COLO668 (cell line): ENCODE data around the gene RABL2B.
A peak's percentile ranks its signal among the peaks of the same experiment; 100 is the strongest.
"Not testable (repeated sequence)": the region's sequence is repeated elsewhere in the genome, so short reads cannot be mapped to it uniquely, and the experiment has no call there.

ENCODE experiments used
- DNase-seq: peaks from one replicate; lab custom pipeline; 2025; ENCODE audit not compliant: unreplicated experiment; lab: John Stamatoyannopoulos, UW

RABL2B gene

DNA sequence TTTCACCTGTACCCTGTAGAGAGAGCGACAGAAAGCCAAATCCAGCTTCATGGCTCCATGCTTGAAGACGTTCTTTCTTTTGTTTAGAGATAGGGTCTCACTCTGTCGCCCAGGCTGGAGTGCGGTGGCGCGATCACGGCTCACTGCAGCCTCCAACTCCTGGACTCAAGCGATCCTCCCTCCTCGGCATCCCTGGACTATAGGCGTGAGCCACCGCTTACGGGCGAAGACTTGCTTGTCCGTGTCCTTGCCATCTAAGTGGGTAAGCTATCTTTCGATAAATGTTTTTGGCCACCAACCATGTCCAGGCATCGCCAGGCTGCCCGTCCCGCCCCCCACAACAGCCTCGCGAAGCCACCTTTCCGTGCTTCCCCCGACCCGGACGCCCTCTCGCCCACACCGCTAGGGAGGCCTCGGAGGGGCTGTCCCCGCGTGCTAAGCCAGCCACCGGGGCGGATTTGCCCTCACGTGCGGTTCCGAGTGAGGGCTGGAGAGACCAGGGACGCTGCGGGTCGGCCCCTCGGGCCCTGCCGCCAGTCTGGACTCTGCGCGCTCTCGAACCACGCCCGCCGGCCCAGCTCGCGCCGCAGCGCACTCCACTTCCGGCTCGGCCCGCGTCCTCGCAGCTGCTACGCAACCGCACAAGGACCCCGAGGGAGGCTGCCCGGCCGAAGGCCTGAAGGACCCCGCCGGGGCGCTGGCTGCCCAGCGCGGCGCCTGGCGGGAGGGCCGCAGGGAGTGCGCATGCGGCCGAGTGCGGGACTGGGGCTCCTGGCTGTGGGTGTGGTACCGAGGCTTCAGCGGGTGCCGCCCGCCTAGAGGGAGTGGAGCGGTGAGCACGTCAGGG lies at the start of gene RABL2B:
TSS of gene RABL2B (minus strand) at position 604 of the 847 bp plus-strand sequence. CDS start 1,342 bp downstream, outside the sequence.
- peak; percentile 85 for DNase-seq

DNA sequence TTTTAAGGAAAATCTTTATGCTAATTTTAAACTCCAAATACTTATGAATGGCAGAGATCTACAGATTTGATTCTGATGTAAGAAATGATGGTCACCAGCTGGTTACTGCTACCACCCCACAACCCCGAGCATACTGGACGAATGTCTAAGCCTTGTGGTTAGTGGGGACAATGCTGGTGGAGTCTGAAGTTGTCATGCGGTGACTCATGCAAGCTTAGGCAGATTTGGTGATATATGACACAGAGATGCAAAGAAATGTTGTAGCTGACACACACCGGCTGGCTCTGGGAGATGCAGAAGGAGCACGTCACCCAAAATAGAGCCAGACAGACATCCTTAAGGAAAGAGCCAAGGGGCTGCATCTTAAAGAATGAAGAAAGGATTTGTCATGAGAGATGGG lies 3.5 kb upstream of the RABL2B start:
- not testable (repeated sequence) for DNase-seq

DNA sequence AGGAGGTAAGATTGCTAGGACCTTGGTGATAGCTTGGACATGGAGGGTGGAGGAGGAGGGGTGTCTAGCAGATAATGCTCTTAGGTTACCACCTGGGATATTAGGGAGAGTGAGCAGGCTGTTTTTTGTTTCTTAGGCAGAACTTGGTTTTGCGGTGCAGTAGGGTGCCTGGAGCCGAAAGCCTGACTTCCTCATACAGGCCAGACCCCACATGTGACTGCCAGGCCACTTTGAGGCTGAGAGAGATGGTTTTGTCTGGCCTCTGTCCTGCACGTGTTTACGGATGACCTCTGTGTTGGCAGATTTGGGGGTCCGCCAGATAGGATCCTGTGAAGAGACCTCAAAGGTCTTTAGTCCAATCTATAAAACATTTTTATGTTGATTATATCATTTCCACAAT lies 1.9 kb upstream of the RABL2B start:
- not testable (repeated sequence) for DNase-seq

DNA sequence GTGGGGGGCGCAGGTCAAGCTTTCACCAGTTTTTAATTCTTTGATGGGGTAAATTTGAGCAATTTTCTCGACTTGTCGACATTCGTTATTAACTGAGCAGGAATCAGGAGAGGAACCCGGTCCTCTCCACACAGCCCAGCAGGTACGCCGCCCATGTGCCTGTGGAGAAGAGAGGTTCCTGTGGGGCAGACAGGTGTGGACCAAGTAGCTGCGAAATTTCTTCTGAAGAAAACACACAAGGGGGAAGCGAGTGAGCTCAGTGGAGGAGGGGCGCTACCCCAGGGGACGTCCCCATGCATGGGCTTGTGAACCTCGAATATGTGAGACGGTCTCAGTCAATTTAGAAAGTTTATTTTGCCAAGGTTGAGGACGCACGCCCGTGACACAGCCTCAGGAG lies 442 bp upstream of the RABL2B start:
- DNase-seq = not testable (repeated sequence)

DNA sequence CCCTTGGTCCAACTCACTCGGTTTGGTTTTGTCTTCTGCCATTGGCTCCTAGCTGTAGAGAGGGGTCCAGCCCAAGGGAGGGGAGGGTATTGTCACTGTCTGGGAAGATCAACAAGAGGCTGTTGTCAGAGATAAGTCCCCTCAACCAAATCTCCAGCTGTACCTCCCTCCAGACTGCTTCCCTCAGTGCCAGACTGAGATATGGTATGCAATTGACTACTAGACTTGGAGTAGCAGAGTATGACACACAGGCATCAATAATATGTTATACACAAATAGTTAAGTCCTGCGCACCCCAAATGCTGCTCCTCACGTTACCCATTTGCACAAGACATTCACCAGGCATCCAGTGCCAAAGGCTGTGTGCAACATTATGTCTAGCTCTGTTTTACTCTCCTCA lies 1.2 kb downstream of the RABL2B start:
- not testable (repeated sequence) for DNase-seq

GRCh38 chr22:50780244-50780643 lies 3.2 kb downstream of the RABL2B start:
- not testable (repeated sequence) for DNase-seq

GRCh38 chr22:50777631-50778030 lies 5.8 kb downstream of the RABL2B start:
- not testable (repeated sequence) for DNase-seq

- peak; percentile 37 for DNase-seq
These were observed 8.3 kb downstream of the RABL2B start for GRCh38 chr22:50775132-50775531.

DNA sequence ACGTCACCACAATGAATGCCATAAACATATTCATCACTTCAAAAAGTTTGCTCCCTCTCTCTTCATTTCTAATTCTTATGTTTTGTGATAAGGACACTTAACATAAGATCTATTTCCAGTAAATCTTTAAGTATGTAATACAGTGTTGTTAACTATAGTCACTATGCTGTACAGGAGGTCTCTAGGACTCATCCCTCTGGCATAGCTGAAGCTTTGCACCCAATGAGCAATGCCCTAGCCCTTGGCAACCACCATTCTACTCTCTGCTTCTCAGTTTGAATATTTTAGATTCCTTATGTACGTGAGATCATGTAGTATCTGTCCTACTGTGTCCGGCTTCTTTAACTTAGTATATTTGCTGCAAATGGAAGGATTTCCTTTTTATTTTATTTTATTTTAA lies 19.1 kb downstream of the RABL2B start:
- not testable (repeated sequence) for DNase-seq

DNA sequence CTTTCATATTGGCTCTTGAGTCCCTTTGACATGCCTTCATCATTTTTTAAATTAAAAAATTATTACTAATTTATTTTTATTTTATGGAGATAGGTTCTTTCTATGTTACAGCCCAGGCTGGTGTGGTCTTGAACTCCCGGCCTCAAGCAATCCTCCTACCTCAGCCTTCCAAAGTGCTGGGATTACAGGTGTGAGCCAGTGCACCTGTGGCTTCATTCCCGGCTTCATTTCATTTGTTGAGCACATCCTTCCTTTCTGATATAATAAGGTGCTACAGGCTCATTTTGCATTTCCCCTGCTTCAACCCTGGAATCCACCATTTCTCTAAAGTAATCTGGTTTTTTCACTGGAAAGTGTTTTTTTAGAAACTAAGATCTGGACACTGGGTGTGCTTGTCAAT lies 21.6 kb downstream of the RABL2B start:
- DNase-seq = not testable (repeated sequence)

- DNase-seq = not testable (repeated sequence)
These were observed 23.7 kb downstream of the RABL2B start for GRCh38 chr22:50759597-50760341.

GRCh38 chr22:50756949-50757491 lies 26.4 kb downstream of the RABL2B start:
- peak; percentile 46 for DNase-seq

DNA sequence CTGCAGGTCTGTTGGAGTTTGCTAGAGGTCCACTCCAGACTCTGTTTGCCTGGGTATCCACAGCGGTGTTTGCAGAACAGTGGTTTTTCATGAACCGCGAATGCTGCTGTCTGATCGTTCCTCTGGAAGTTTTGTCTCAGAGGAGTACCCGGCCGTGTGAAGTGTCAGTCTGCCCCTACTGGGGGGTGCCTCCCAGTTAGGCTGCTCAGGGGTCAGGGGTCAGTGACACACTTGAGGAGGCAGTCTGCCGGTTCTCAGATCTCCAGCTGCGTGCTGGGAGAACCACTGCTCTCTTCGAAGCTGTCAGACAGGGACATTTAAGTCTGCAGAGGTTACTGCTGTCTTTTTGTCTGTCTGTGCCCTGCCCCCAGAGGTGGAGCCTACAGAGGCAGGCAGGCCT lies 27.0 kb downstream of the RABL2B start:
- DNase-seq = not testable (repeated sequence)

DNA sequence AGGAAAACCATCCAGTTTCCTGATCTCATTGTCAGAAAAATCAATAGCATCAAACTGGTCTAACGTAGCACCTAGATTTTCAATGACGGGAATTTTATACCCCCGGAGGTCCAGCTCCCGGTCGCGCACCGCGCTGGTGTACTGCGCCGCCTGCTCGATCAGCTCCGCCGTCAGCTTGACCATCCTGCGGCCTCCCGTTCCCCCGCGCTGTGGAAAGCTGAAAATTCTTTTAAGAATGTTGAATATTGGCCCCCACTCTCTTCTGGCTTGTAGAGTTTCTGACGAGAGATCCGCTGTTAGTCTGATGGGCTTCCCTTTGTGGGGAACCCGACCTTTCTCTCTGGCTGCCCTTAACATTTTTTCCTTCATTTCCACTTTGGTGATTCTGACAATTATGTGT lies 28.2 kb downstream of the RABL2B start:
- not testable (repeated sequence) for DNase-seq

GRCh38 chr22:50749302-50750074 lies 33.9 kb downstream of the RABL2B start:
- not testable (repeated sequence) for DNase-seq

DNA sequence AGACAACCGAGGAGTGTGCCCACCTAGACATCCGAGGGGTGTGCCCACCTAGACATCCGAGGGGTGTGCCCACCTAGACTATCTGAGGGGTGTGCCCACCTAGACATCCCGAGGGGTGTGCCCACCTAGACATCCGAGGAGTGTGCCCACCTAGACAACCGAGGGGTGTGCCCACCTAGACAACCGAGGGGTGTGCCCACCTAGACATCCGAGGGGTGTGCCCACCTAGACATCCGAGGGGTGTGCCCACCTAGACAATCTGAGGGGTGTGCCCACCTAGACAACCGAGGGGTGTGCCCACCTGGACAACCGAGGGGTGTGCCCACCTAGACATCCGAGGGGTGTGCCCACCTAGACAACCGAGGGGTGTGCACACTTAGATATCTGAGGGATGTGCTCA lies 34.8 kb downstream of the RABL2B start:
- not testable (repeated sequence) for DNase-seq

DNA sequence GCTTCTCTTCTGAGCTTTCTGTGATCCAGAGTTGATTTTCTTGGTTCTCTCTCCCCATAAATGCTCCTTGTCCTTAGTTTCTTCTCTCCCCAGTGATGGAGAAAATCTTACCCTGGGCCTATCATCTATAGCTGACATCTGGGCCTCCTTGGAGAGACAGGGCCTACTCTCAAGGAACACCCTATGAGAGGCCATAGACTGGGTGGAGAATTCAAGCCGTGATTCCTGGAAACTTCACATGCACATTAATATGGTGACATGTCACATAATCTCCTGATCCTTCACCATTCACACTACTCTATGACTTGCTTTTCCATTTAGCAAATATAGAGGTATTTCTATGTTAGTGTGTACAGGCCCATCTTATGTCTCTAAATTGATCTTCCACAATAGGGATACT lies 35.9 kb downstream of the RABL2B start:
- not testable (repeated sequence) for DNase-seq

GRCh38 chr22:50744424-50744823 lies 39.0 kb downstream of the RABL2B start:
- not testable (repeated sequence) for DNase-seq

DNA sequence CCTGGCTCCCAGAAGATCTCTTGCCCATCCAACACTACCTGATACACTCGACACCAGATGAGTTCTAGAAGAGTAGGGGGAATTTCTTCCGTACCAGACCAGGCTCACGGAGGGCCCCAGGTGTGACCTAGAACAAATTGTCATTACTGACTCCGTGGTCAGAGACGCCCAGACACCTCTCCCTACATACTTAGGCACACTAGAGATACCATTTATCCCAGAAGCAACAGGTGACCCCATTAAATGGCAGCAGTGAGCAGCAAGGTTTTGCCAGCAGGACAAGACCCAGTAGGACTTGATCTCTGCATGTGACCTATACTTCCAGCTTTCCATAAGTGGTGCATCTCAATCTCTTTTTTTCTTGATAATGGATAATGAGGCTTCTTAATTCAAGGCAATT lies 42.7 kb downstream of the RABL2B start:
- not testable (repeated sequence) for DNase-seq

- DNase-seq = peak; percentile 60
These were observed 43.5 kb downstream of the RABL2B start for GRCh38 chr22:50739894-50740293.

DNA sequence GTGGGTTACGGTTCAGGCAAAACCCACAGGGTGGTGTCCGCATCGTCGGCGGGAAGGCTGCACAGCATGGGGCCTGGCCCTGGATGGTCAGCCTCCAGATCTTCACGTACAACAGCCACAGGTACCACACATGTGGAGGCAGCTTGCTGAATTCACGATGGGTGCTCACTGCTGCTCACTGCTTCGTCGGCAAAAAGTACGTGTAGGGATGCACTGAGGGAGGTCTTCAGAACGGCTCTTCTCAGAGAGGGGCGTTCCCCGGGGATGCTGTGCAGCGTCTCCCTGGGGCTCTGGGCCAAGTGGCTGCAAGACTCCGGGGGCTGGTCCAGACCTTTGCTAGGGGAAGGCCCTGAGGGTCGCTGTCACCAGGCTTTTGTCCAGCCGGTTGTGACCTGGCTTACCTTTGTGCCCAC lies 44.2 kb downstream of the RABL2B start:
- DNase-seq = no peak
